Tibial nerve (tissue), 4 donors: ENCODE measurements around the gene PDE3A.

ENCODE experiments used
- CTCF ChIP-seq, 5 experiments: fragments of 200-600 bp in 3 of 5; fragments of 450-650 bp in 2 of 5; sonication (generic) in 3 of 5; IDR thresholded peaks; one replicate each; pipeline ENCODE4 v1.5.1; 2016 to 2019; ENCODE audit warnings: antibody characterized with exemption in 5 of 5, mild to moderate bottlenecking in 3 of 5, moderate library complexity in 2 of 5
- EP300 ChIP-seq, 2 donors: sonication (generic); formaldehyde crosslinking; IDR thresholded peaks; one replicate each; pipeline ENCODE4 v1.6.1; 2017; ENCODE audit warnings: antibody characterized with exemption in 2 of 2, mild to moderate bottlenecking in 1 of 2
- POLR2A ChIP-seq, 2 donors: fragments of 450-650 bp; IDR thresholded peaks; one replicate each; pipeline ENCODE4 v1.6.1; 2017; ENCODE audit warnings: antibody characterized with exemption in 2 of 2, mild to moderate bottlenecking in 2 of 2, moderate library complexity in 2 of 2

GRCh38 chr12:20426191-20426590 lies 57.9 kb downstream of the PDE3A start:
- TF ChIP-seq POLR2A (IDR thresholded peaks at IDR 0.05) (no peak), CTCF (IDR thresholded peaks at IDR 0.05) (no peak), EP300 (IDR thresholded peaks at IDR 0.05) (peak; percentile 76 to 84)
